GM12878 (cell line): Measurements from ENCODE around the gene TTC39C.

Source experiments
- CEBPZ ChIP-seq: fragments of 150-350 bp; IDR thresholded peaks from 2 replicates; pipeline ENCODE4 v1.6.1; 2016; ENCODE audit warnings: low read depth, low read length
- CTCF ChIP-seq, 3 experiments: IDR thresholded peaks in 2 of 3; conservative IDR thresholded peaks in 1 of 3; 2 replicates each; pipeline ENCODE4 v1.5.1; 2011; ENCODE audit warnings: low read depth in 3 of 3, low read length in 3 of 3, mild to moderate bottlenecking in 3 of 3, control low read depth in 2 of 3, moderate library complexity in 2 of 3, inconsistent platforms in 1 of 3, mixed read lengths in 1 of 3; ENCODE audit not compliant: control insufficient read depth in 2 of 3, insufficient read depth in 1 of 3; ENCODE audit errors: extremely low read depth in 1 of 3
- EP300 ChIP-seq, 2 experiments: fragments of 150-350 bp in 1 of 2; IDR thresholded peaks; 2 replicates each; pipeline ENCODE4 v1.6.1; 2011 to 2012; ENCODE audit warnings: low read depth in 2 of 2, low read length in 2 of 2, borderline replicate concordance in 1 of 2, improper control_type of control experiment in 1 of 2, inconsistent platforms in 1 of 2; ENCODE audit not compliant: control insufficient read depth in 1 of 2
- GABPA ChIP-seq: IDR thresholded peaks from 2 replicates; pipeline ENCODE4 v1.6.1; 2014; ENCODE audit warnings: antibody characterized with exemption, low read depth, mild to moderate bottlenecking, inconsistent platforms
- SMC3 ChIP-seq: IDR thresholded peaks from 2 replicates; pipeline ENCODE4 v1.6.1; 2011; ENCODE audit warnings: low read length, improper control_type of control experiment, borderline replicate concordance
- SUZ12 ChIP-seq: fragments of 200-600 bp; sonication (generic); IDR thresholded peaks from one replicate; pipeline ENCODE4 v1.6.1; 2018; ENCODE audit warnings: antibody characterized with exemption, mild to moderate bottlenecking; ENCODE audit not compliant: unreplicated experiment

- TF ChIP-seq CEBPZ (no peak), CTCF (IDR thresholded peaks at IDR 0.05 in 2 of 3, conservative IDR thresholded peaks at IDR 0.05 in 1 of 3; ENCODE audit: control insufficient read depth in 2 of 3, extremely low read depth in 1 of 3, insufficient read depth in 1 of 3, low read depth in 3 of 3, low read length in 3 of 3) (no peak), EP300 (IDR thresholded peaks at IDR 0.05; ENCODE audit: borderline replicate concordance in 1 of 2, control insufficient read depth in 1 of 2, low read depth in 2 of 2, low read length in 2 of 2) (no peak), SUZ12 (no peak), SMC3 (no peak), GABPA (no peak)
Observed at GRCh38 chr18:23970161-23971096, 44.1 kb upstream of the TTC39C start.
